H1 (cell line): Measurements from ENCODE around the gene PCDHGA8. TPM values are rescaled to one million over a fixed set of nuclear protein-coding genes. Genes with fewer than 3 reads are reported as not detected.
"Not testable (repeated sequence)": the region's sequence is repeated elsewhere in the genome, so short reads cannot be mapped to it uniquely, and the experiment has no call there.

ENCODE experiments used
- CTCF ChIA-PET: fragments of 300-600 bp; sonication (Branson Sonifier 250); formaldehyde crosslinking; loops from one replicate; lab custom pipeline; 2021; ENCODE audit not compliant: partially characterized antibody; lab: Charles Lee
- POLR2A ChIA-PET: fragments of 300-600 bp; sonication (Branson Sonifier 250); formaldehyde crosslinking; loops from one replicate; lab custom pipeline; 2021; ENCODE audit warnings: inconsistent platforms; ENCODE audit not compliant: partially characterized antibody; lab: Charles Lee
- DNase-seq, 2 experiments: peaks; one replicate each; pipeline versions ENCODE4 v3.0.0 to v3.0.0-alpha.2; 2010 to 2022; ENCODE audit warnings: low spot score in 2 of 2, low read depth in 1 of 2, mixed read lengths in 1 of 2
- FAIRE-seq: peaks from 2 replicates; lab custom pipeline; 2011; peaks lifted over from hg19 to GRCh38; lab: Jason Lieb, UNC
- H2AFZ ChIP-seq: 2 replicates; pipeline ENCODE4 v1.8.1; 2012; ENCODE audit warnings: low read length, inconsistent platforms
- H2AK5ac ChIP-seq: 2 replicates; pipeline ENCODE4 v1.6.1; 2013; ENCODE audit warnings: low read depth, low read length
- H2BK120ac ChIP-seq: replicated peaks from 2 replicates; pipeline ENCODE3; 2013; ENCODE audit warnings: low read depth, low read length, inconsistent platforms
- H2BK12ac ChIP-seq: 2 replicates; pipeline ENCODE4 v1.6.1; 2013; ENCODE audit warnings: low read depth, low read length
- H2BK15ac ChIP-seq: 2 replicates; pipeline ENCODE4 v1.6.1; 2013; ENCODE audit warnings: low read length
- H2BK20ac ChIP-seq: 2 replicates; pipeline ENCODE4 v1.6.1; 2013; ENCODE audit warnings: low read length
- H2BK5ac ChIP-seq: 2 replicates; pipeline ENCODE4 v1.6.1; 2013; ENCODE audit warnings: low read depth, low read length
- H3K14ac ChIP-seq: 2 replicates; pipeline ENCODE4 v1.6.1; 2013; ENCODE audit warnings: inconsistent platforms; ENCODE audit not compliant: insufficient read length
- H3K18ac ChIP-seq: 2 replicates; pipeline ENCODE4 v1.6.1; 2013; ENCODE audit warnings: low read length; ENCODE audit errors: extremely low read depth
- H3K23ac ChIP-seq: 2 replicates; pipeline ENCODE4 v1.6.1; 2013; ENCODE audit warnings: inconsistent platforms; ENCODE audit not compliant: insufficient read length
- H3K23me2 ChIP-seq: 2 replicates; pipeline ENCODE4 v1.6.1; 2013; ENCODE audit warnings: low read depth, low read length
- H3K27ac ChIP-seq: 2 replicates; pipeline ENCODE4 v1.6.1; 2011; ENCODE audit warnings: low read depth, low read length, inconsistent platforms
- H3K27me3 ChIP-seq, 4 experiments: replicated peaks in 1 of 4; 1 replicate in 1 of 4; 2 replicates in 3 of 4; pipeline versions ENCODE4 v1.6.1 to v1.8.1; 2011 to 2013; ENCODE audit warnings: low read length in 3 of 4, mild to moderate bottlenecking in 3 of 4, inconsistent platforms in 2 of 4, mixed read lengths in 2 of 4, moderate library complexity in 1 of 4; ENCODE audit not compliant: control insufficient read depth in 3 of 4, insufficient read depth in 3 of 4; ENCODE audit errors: extremely low read depth in 1 of 4
- H3K36me3 ChIP-seq, 4 experiments: 2 replicates each; pipeline versions ENCODE4 v1.6.1 to v1.8.1; 2011 to 2013; ENCODE audit warnings: mild to moderate bottlenecking in 4 of 4, low read length in 3 of 4, moderate library complexity in 2 of 4, control low read depth in 1 of 4, inconsistent platforms in 1 of 4; ENCODE audit not compliant: insufficient read depth in 4 of 4, control insufficient read depth in 2 of 4
- H3K4ac ChIP-seq: replicated peaks from 2 replicates; pipeline ENCODE3; 2013; ENCODE audit warnings: low read length, low read depth, mixed read lengths, inconsistent platforms; ENCODE audit not compliant: insufficient read length
- H3K4me1 ChIP-seq, 4 experiments: replicated peaks in 1 of 4; 1 replicate in 1 of 4; 2 replicates in 3 of 4; pipeline versions ENCODE4 v1.6.1 to v1.8.1; 2011 to 2013; ENCODE audit warnings: low read length in 3 of 4, inconsistent platforms in 2 of 4, mixed read lengths in 1 of 4; ENCODE audit not compliant: insufficient read depth in 4 of 4, control insufficient read depth in 3 of 4
- H3K4me2 ChIP-seq, 2 experiments: 2 replicates each; pipeline versions ENCODE4 v1.6.1 to v1.8.1; 2011 to 2013; ENCODE audit warnings: low read depth in 2 of 2, low read length in 2 of 2, control low read depth in 1 of 2, inconsistent platforms in 1 of 2, mild to moderate bottlenecking in 1 of 2; ENCODE audit not compliant: insufficient read depth in 1 of 2
- H3K4me3 ChIP-seq, 4 experiments: fragments of 200-600, 300-600 bp in 1 of 4; sonication (generic), shearing (Covaris generic), sonication (Bioruptor Twin) in 1 of 4; 2 replicates each; pipeline versions ENCODE4 v1.5.1 to v1.8.1; 2011 to 2016; ENCODE audit warnings: low read length in 4 of 4, low read depth in 3 of 4, control low read depth in 2 of 4, inconsistent platforms in 2 of 4, mild to moderate bottlenecking in 2 of 4, mixed read lengths in 1 of 4, moderate library complexity in 1 of 4; ENCODE audit not compliant: insufficient read depth in 2 of 4; ENCODE audit errors: extremely low read depth in 1 of 4
- H3K56ac ChIP-seq: replicated peaks from 2 replicates; pipeline ENCODE3; 2013; ENCODE audit warnings: low read depth, mild to moderate bottlenecking, mixed read lengths, low read length, inconsistent platforms; ENCODE audit not compliant: insufficient read length
- H3K79me1 ChIP-seq: 2 replicates; pipeline ENCODE4 v1.6.1; 2013; ENCODE audit warnings: low read depth, low read length, control low read depth
- H3K79me2 ChIP-seq, 2 experiments: 2 replicates each; pipeline versions ENCODE4 v1.6.1 to v1.8.1; 2012 to 2013; ENCODE audit warnings: low read length in 2 of 2, mild to moderate bottlenecking in 2 of 2, inconsistent platforms in 1 of 2; ENCODE audit not compliant: insufficient read depth in 2 of 2, control insufficient read depth in 1 of 2
- H3K9ac ChIP-seq, 4 experiments: replicated peaks in 1 of 4; 1 replicate in 1 of 4; 2 replicates in 3 of 4; pipeline versions ENCODE4 v1.6.1 to v1.8.1; 2011 to 2013; ENCODE audit warnings: low read depth in 3 of 4, low read length in 3 of 4, control low read depth in 2 of 4, mild to moderate bottlenecking in 2 of 4, moderate library complexity in 2 of 4, inconsistent platforms in 1 of 4; ENCODE audit errors: extremely low read depth in 1 of 4
- H3K9me3 ChIP-seq, 2 experiments: 2 replicates each; pipeline versions ENCODE4 v1.6.1 to v1.8.1; 2012 to 2013; ENCODE audit warnings: mild to moderate bottlenecking in 2 of 2, moderate library complexity in 2 of 2, control low read depth in 1 of 2, inconsistent platforms in 1 of 2, low read depth in 1 of 2, low read length in 1 of 2, mixed read lengths in 1 of 2; ENCODE audit not compliant: insufficient read depth in 2 of 2
- H4K20me1 ChIP-seq, 2 experiments: replicated peaks in 1 of 2; 2 replicates each; pipeline versions ENCODE3 to v1.8.1; 2011 to 2013; ENCODE audit warnings: inconsistent platforms in 2 of 2, low read length in 2 of 2, mild to moderate bottlenecking in 1 of 2; ENCODE audit not compliant: insufficient read depth in 2 of 2, control insufficient read depth in 1 of 2
- H4K5ac ChIP-seq: 2 replicates; pipeline ENCODE4 v1.6.1; 2013; ENCODE audit warnings: low read length, low read depth, mixed read lengths, inconsistent platforms; ENCODE audit not compliant: insufficient read length
- H4K8ac ChIP-seq: 2 replicates; pipeline ENCODE4 v1.8.0; 2013; ENCODE audit warnings: mild to moderate bottlenecking, moderate library complexity, low read length, inconsistent platforms; ENCODE audit not compliant: insufficient read depth; ENCODE audit errors: extremely low read depth
- H4K91ac ChIP-seq: replicated peaks from 2 replicates; pipeline ENCODE3; 2013; ENCODE audit warnings: low read length, mixed read lengths, inconsistent platforms; ENCODE audit not compliant: insufficient read length
- WGBS, 2 experiments: shearing (Covaris generic) in 1 of 2; methylation state at CpG; one replicate each; pipeline versions ENCODE4 v1.1.6 to v1.1.7; 2013 to 2015; ENCODE audit warnings: low lambda C conversion rate in 2 of 2, mixed read lengths in 2 of 2, inconsistent platforms in 1 of 2, low coverage in 1 of 2, missing lambda C conversion rate in 1 of 2; ENCODE audit not compliant: insufficient replicate concordance in 2 of 2, insufficient coverage in 1 of 2, insufficient read length in 1 of 2; ENCODE audit errors: extremely low coverage in 1 of 2, missing lambda C conversion rate in 1 of 2; 5-methylcytosine and 5-hydroxymethylcytosine counted together
- polyA plus RNA-seq, 7 experiments: library from polyadenylated mRNA; depleted of rRNA in 3 of 7; stranded (reverse) in 5 of 7; unstranded in 2 of 7; fragments of >200 nt in 5 of 7; fragments of 200-250 nt in 2 of 7; gene quantifications; 1 replicate in 5 of 7; 2 replicates in 1 of 7; 4 replicates in 1 of 7; pipeline versions ENCODE4 v1.2.1 to v1.2.3, GENCODE V29; 2011 to 2013; ENCODE audit warnings: missing spikeins in 2 of 7, mixed read lengths in 2 of 7
- total RNA-seq: library from RNA; stranded (reverse); fragmentation: NEBNext Ultra II Directional; extraction: Animal tissue kit (Norgen Biotek cat#: 25700); gene quantifications from 2 replicates; pipeline ENCODE4 v1.2.1, GENCODE V29; 2021

The PCDHGA8 gene
- total and polyA plus RNA-seq, 2 of the 8 experiments (the other 6 are each of a cell fraction or from before 2014, with no cell fraction given) = 0.79 to 1.4 TPM

- H3K79me2 ChIP-seq, H2BK12ac ChIP-seq, H3K4me1 ChIP-seq, H4K91ac ChIP-seq, H3K27ac ChIP-seq, H3K9ac ChIP-seq, H3K14ac ChIP-seq, H2AK5ac ChIP-seq, H3K4ac ChIP-seq, H3K27me3 ChIP-seq, H3K4me2 ChIP-seq, H4K8ac ChIP-seq, FAIRE-seq, H3K23me2 ChIP-seq, POLR2A ChIA-PET, H4K5ac ChIP-seq, H3K4me3 ChIP-seq, H3K23ac ChIP-seq, H2BK15ac ChIP-seq, H3K18ac ChIP-seq, H2BK5ac ChIP-seq, H2BK120ac ChIP-seq, DNase-seq, H4K20me1 ChIP-seq, H2AFZ ChIP-seq, H3K79me1 ChIP-seq, H3K56ac ChIP-seq, H2BK20ac ChIP-seq: not testable (repeated sequence)
- peaks cover 55 to 61% of the 10 kb centered on the region in 2 experiments for H3K9me3 ChIP-seq
- 97% methylated on average over 34 of the region's 53 CpGs; no CpG with 5 or more reads in 1 of the 2 experiments for WGBS, 2 experiments
- peaks cover 3 to 24% (median 11%) of the 10 kb centered on the region in 4 experiments; a peak in 7 of 8 replicates for H3K36me3 ChIP-seq
- CTCF ChIA-PET = interaction anchor here (0.6 to 8.7 kb wide), 11 partner anchors 8 to 203 kb away, joined by 3 to 68 read pairs (median 4); partner anchors contain the start of genes PCDHB10, PCDHB15, PCDHGB4 and PCDHGB6
Measured at GRCh38 chr5:141394401-141395187, 2.2 kb downstream of the PCDHGA8 start.
